ENCODE results near the gene MISFA.
"Not testable (repeated sequence)": the region's sequence is repeated elsewhere in the genome, so short reads cannot be mapped to it uniquely, and the experiment has no call there.

Gene MISFA

GRCh38 chr11:18599739-18600230 is at the start of gene MISFA:
Gene MISFA (plus strand): TSS chr11:18599789. CDS start chr11:18599929, 140 bp downstream.
- DNase-seq: no peak

- DNase-seq: no peak
Observed at GRCh38 chr11:18563090-18563730, 36.4 kb upstream of the MISFA start.

GRCh38 chr11:18564149-18564548 is 35.4 kb upstream of the MISFA start:
- no peak for DNase-seq

GRCh38 chr11:18566406-18566805 is 33.2 kb upstream of the MISFA start:
- no peak for DNase-seq

- DNase-seq: no peak
Observed at GRCh38 chr11:18567081-18567480, 32.5 kb upstream of the MISFA start.

DNA sequence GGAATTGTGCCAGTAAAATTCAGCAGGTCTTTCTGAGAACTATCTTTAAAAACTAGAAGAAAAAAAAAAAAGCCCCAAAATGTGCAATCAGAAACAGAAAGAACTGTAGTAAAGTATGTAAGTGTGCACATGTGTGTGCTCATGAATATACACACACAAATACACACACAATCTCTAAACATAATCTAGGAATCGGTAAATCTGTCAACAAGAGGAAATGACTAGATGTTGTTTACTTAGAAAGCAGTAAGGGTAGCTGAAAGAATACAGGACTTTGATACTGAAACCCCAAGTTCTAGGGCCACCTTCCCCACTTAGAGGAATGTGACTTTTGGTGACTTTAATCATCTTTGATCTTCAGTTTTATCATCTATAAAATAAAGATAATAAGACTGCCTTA is 24.2 kb upstream of the MISFA start:
- DNase-seq: no peak

DNA sequence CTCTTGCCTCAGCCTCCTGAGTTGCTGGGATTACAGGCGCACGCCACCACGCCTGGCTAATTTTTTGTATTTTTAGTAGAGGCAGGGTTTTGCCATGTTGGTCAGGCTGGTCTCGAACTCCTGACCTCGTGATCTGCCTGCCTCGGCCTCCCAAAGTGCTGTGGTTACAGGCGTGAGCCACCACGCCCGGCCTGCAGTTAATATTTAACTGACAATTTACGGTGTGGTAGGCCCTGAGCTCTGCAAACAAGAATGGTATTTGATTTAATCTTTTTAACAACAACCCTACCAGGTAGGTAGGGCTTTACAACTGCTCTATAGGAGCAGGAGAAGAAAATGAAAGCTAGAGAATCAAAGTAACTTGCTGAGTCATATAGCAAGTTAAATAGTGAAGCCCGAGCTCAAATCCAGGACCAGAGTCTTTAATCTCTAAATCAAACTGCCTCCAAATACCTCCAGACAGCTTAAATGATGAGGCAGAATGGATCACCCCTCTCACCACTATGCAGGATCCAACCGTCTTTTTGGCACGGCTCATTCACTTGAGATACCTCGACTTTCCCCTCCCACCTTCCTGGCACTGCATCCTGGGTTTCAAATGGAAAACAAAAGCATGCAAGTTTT is 20.5 kb upstream of the MISFA start:
- no peak for DNase-seq

DNA sequence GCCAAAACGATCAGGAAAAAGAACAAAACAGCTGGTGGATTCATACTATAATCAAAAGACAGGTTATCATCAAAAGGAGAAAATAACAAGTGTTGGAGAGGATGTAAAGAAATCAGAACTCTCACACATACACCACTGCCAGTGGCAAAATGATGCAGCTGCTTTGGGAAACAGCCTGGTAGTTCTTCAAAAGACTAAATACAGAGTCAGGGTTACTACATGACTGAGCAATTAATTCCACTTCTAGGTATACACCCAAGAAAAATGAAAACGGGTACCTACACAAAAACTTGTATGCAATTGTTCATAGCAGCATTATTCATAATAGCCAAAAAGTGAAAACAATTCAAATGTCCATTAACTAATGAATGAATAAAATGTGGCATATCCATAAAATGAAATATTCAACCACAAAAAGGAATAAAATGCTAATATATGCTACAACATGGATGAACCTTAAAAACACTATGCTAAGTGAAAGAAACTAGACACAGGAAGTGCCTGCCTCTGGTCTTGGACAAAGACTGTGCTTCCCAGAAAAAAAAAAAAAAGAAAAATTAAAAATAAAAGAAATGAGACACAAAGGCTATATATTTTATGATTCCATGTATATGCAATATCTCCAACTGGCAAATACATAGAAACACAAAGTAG is 19.3 kb upstream of the MISFA start:
- DNase-seq: no peak

GRCh38 chr11:18581825-18582224 is 17.8 kb upstream of the MISFA start:
- no peak for DNase-seq

- DNase-seq: peak; percentile 63
Observed at GRCh38 chr11:18588297-18589252, 11.0 kb upstream of the MISFA start, which contains the start of gene UEVLD. Gene UEVLD (minus strand): TSS chr11:18588734. CDS start chr11:18588654, 80 bp downstream.

DNA sequence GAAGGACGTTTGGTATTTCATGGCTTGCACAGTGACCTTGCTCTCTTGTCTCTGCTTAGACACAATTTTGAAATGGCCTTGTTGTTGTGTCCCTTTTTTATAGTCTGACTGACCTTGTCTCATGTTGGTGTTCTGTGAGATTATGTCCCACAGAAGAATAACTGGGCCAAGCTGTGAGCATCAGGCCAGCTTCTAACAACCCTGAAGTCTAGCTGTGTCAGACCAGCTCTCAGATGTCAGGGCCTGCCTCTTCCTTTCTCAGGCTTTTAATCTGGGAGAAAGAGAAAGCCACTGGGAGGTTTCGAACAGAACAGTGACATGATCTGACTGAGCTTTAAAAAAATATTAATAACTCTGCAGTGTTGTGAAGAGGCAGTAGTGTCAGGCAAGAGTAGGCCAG is 9.0 kb upstream of the MISFA start:
- no peak for DNase-seq

GRCh38 chr11:18594088-18594487 is 5.5 kb upstream of the MISFA start:
- not testable (repeated sequence) for DNase-seq

GRCh38 chr11:18594999-18595749 is 4.4 kb upstream of the MISFA start:
- no peak for DNase-seq

DNA sequence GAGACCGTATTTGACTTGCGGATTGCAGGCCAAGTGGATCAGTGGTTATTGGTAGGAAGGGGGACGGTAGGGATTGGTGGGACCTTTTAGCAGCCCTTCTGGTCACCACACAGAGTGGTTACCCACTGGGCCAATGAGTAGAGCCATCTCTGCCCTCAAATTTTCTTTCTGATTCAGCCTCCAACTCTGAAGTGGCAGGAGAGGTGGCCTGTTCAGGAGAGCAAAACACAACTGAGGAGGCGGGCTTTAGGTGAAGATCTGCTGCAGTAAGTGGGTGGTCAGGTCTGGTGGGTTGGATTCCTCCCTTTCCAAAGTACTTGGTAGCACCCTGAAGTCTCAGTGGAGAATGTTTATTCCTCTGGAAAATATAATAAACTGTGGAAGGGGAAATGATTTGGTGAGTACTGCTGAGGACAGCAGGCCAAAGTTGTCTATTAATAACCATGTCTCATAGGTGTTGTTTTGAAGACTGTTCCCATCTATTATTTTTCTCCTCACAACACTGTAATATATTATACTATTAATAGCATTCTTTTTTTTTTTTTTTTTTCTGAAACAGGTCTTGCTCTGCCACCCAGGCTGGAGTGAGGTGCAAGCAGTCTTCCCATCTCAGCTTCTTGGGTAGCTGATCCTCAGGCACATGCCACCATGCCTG is 1.5 kb downstream of the MISFA start:
- DNase-seq: no peak

- DNase-seq: no peak
Observed at GRCh38 chr11:18608376-18608775, 8.8 kb downstream of the MISFA start.

- no peak for DNase-seq
Observed at GRCh38 chr11:18611196-18611595, 11.6 kb downstream of the MISFA start.

DNA sequence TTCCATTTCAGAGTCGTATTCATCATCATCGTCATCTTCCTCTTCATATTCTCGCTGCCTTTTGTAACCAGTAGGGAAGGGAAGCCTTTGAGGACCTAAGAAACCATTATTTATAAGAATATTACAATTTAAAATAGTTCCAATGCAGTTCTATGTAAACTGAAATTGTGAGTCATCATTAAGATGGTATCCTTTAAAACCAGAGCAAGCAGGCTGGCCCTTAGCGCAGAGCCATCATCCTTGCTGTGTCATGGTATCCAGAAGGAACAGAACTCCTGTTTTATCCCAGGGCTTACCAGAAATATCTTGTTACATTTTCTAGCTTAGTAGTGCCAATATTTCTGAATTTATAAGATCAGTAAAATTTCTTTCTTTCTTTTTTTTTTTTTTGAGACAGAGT is 12.8 kb downstream of the MISFA start:
- DNase-seq: no peak

DNA sequence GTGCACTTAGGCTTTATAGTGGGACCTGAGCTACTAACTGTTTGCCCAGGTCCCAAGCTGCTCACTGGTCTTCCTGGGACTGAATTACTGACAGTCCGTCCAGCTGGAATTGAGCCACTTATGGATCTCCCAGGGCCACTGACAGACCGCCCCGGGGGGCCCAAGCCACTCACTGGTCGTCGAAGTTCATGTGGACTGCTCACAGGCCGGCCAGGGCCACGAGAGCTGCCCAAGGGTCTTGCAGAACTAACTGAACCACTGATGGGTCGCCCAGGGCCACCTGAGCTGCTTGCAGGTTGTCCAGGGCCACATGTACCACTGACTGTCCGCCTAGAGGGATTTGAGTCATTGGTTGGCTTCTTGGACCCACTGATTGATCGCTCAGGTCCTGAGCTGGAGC is 15.1 kb downstream of the MISFA start:
- DNase-seq: no peak

GRCh38 chr11:18615628-18616392 is 16.2 kb downstream of the MISFA start:
- no peak for DNase-seq

- peak; percentile 9 for DNase-seq
Observed at GRCh38 chr11:18617688-18618341, 18.2 kb downstream of the MISFA start.

Measured in NK-92 treated with Interleukin-12 subunit alpha and Interleukin-12 subunit beta, amount 100 ng/mL, for 24 hours (cell line).